ENCODE data around the gene TWF1. TPM values are rescaled to one million over a fixed set of nuclear protein-coding genes. Genes with fewer than 3 reads are reported as not detected.

Gene TWF1
- total RNA-seq, 1 donor from 2014 or later: 187 TPM

Other genes with a start within 250 kb of the TWF1 start
- gene PUS7L, start 47.5 kb downstream of the TWF1 start, total RNA-seq: 26.5 TPM
- gene IRAK4, start 47.4 kb downstream of the TWF1 start, total RNA-seq: 4.1 TPM
- gene TMEM117, start 29.8 kb upstream of the TWF1 start, total RNA-seq: 9.8 TPM

Measured in frontal cortex (tissue), 1 donor.